NCI-H526 treated with DMSO at 0.1 percent for 48 hours (cell line): Measurements from ENCODE around the gene LRRTM2.
"Not testable (repeated sequence)": the region's sequence is repeated elsewhere in the genome, so short reads cannot be mapped to it uniquely, and the experiment has no call there.

Source experiments
- DNase-seq: peaks from one replicate; lab custom pipeline; 2025; lab: John Stamatoyannopoulos, UW

Gene LRRTM2

GRCh38 chr5:138874771-138875551 is at the start of gene LRRTM2:
TSS of gene LRRTM2 (minus strand) at chr5:138875335. CDS start at chr5:138874911, 424 bp downstream.
- DNase-seq, result no peak

GRCh38 chr5:138922494-138922893 is 47.4 kb upstream of the LRRTM2 start:
- no peak for DNase-seq

- not testable (repeated sequence) for DNase-seq
These were observed 46.2 kb upstream of the LRRTM2 start for GRCh38 chr5:138921362-138921761.

- no peak for DNase-seq
These were observed 45.0 kb upstream of the LRRTM2 start for GRCh38 chr5:138920181-138920580.

GRCh38 chr5:138918686-138919085 is 43.6 kb upstream of the LRRTM2 start:
- no peak for DNase-seq

GRCh38 chr5:138914338-138914737 is 39.2 kb upstream of the LRRTM2 start:
- DNase-seq, result no peak

- no peak for DNase-seq
These were observed 38.6 kb upstream of the LRRTM2 start for GRCh38 chr5:138913773-138914172.

- DNase-seq, result no peak
These were observed 37.0 kb upstream of the LRRTM2 start for GRCh38 chr5:138912093-138912492.

- no peak for DNase-seq
These were observed 36.3 kb upstream of the LRRTM2 start for GRCh38 chr5:138911441-138911840.

- DNase-seq, result no peak
These were observed 35.5 kb upstream of the LRRTM2 start for GRCh38 chr5:138910546-138911185.

GRCh38 chr5:138909734-138910133 is 34.6 kb upstream of the LRRTM2 start:
- no peak for DNase-seq

- no peak for DNase-seq
These were observed 30.4 kb upstream of the LRRTM2 start for GRCh38 chr5:138905541-138905940.

- no peak for DNase-seq
These were observed 28.1 kb upstream of the LRRTM2 start for GRCh38 chr5:138903130-138903775.

- DNase-seq, result no peak
These were observed 26.6 kb upstream of the LRRTM2 start for GRCh38 chr5:138901716-138902115.

GRCh38 chr5:138900281-138900965 is 25.3 kb upstream of the LRRTM2 start:
- DNase-seq, result no peak

GRCh38 chr5:138898742-138899141 is 23.6 kb upstream of the LRRTM2 start:
- no peak for DNase-seq

- DNase-seq, result no peak
These were observed 23.2 kb upstream of the LRRTM2 start for GRCh38 chr5:138898299-138898698.

- no peak for DNase-seq
These were observed 20.8 kb upstream of the LRRTM2 start for GRCh38 chr5:138895918-138896317.

- DNase-seq, result no peak
These were observed 15.5 kb upstream of the LRRTM2 start for GRCh38 chr5:138890644-138891043.

- no peak for DNase-seq
These were observed 14.9 kb upstream of the LRRTM2 start for GRCh38 chr5:138889994-138890393.

- DNase-seq, result no peak
These were observed 9.4 kb upstream of the LRRTM2 start for GRCh38 chr5:138884554-138884953.

GRCh38 chr5:138884094-138884493 is 9.0 kb upstream of the LRRTM2 start:
- DNase-seq, result no peak
